Activated naive CD8-positive, alpha-beta T cell treated with anti-CD3 and anti-CD28 coated beads for 36 hours (primary cell): Measurements from ENCODE around the gene RUVBL1. TPM values are rescaled to one million over a fixed set of nuclear protein-coding genes. Genes with fewer than 3 reads are reported as not detected.

Experiments
- DNase-seq: peaks from one replicate; pipeline ENCODE4 v3.0.0; 2021
- H3K27ac Mint-ChIP-seq: one replicate; pipeline ENCODE4 v1.8.0; 2022; ENCODE audit warnings: mild to moderate bottlenecking, moderate library complexity, mixed read lengths
- H3K27me3 Mint-ChIP-seq: one replicate; pipeline ENCODE4 v1.8.0; 2022; ENCODE audit warnings: mild to moderate bottlenecking, mixed read lengths
- H3K36me3 Mint-ChIP-seq: one replicate; pipeline ENCODE4 v1.8.0; 2021; ENCODE audit warnings: mild to moderate bottlenecking, mixed read lengths
- H3K4me1 Mint-ChIP-seq: one replicate; pipeline ENCODE4 v1.8.0; 2021; ENCODE audit warnings: mixed read lengths
- H3K4me3 Mint-ChIP-seq: one replicate; pipeline ENCODE4 v1.8.0; 2022; ENCODE audit warnings: mild to moderate bottlenecking, moderate library complexity, mixed read lengths
- H3K9me3 Mint-ChIP-seq: one replicate; pipeline ENCODE4 v1.8.0; 2022; ENCODE audit warnings: mixed read lengths
- total RNA-seq, 2 experiments: library from RNA; stranded (reverse); gene quantifications; one replicate each; pipeline ENCODE4 v1.2.3, GENCODE V29; 2021

The RUVBL1 gene
- total RNA-seq, 2 experiments from 2014 or later: 120 to 122 TPM

GRCh38 chr3:128052595-128053351, 70.8 kb downstream of the RUVBL1 start:
- H3K4me1 Mint-ChIP-seq: peaks cover 36% of the 10 kb centered on the region
- peaks cover 36% of the 10 kb centered on the region for H3K36me3 Mint-ChIP-seq
- peak overlapping the region; percentile 98 for H3K4me3 Mint-ChIP-seq
- H3K27ac Mint-ChIP-seq: peak overlapping the region; percentile 98
- H3K27me3 Mint-ChIP-seq: no peaks in the 10 kb centered on the region
- no peak for DNase-seq
- H3K9me3 Mint-ChIP-seq: no peaks in the 10 kb centered on the region

- H3K36me3 Mint-ChIP-seq: peaks cover 34% of the 10 kb centered on the region
- peak; percentile 98 for DNase-seq
- H3K4me3 Mint-ChIP-seq: peak within 1 kb of the TSS; percentile 98
- peaks cover 36% of the 10 kb centered on the region for H3K4me1 Mint-ChIP-seq
- peak within 1 kb of the TSS; percentile 98 for H3K27ac Mint-ChIP-seq
- no peaks in the 10 kb centered on the region for H3K27me3 Mint-ChIP-seq
- H3K9me3 Mint-ChIP-seq: no peaks in the 10 kb centered on the region
Measured at GRCh38 chr3:128051837-128052594, 71.6 kb downstream of the RUVBL1 start, which contains the start of gene SEC61A1. SEC61A1 (plus strand) TSS chr3:128052437; CDS start chr3:128052553, 116 bp downstream.

GRCh38 chr3:128051459-128051836, 72.2 kb downstream of the RUVBL1 start:
- DNase-seq: no peak
- Mint-ChIP-seq H3K27ac (peak overlapping the region; percentile 92), H3K36me3 (peaks cover 33% of the 10 kb centered on the region), H3K4me1 (peaks cover 36% of the 10 kb centered on the region), H3K4me3 (peak overlapping the region; percentile 94), H3K27me3 (no peaks in the 10 kb centered on the region), H3K9me3 (no peaks in the 10 kb centered on the region)

GRCh38 chr3:128050597-128050996, 73.0 kb downstream of the RUVBL1 start:
- Mint-ChIP-seq H3K4me3 (no peak overlapping the region), H3K27me3 (peaks cover 7% of the 10 kb centered on the region), H3K27ac (no peak overlapping the region), H3K4me1 (peaks cover 34% of the 10 kb centered on the region), H3K9me3 (no peaks in the 10 kb centered on the region), H3K36me3 (peaks cover 31% of the 10 kb centered on the region)
- DNase-seq: no peak

GRCh38 chr3:128041344-128041743, 82.3 kb downstream of the RUVBL1 start:
- H3K36me3 Mint-ChIP-seq: no peaks in the 10 kb centered on the region

GRCh38 chr3:128040660-128041059, 83.0 kb downstream of the RUVBL1 start:
- no peaks in the 10 kb centered on the region for H3K9me3 Mint-ChIP-seq
- no peak for DNase-seq

More at GRCh38 chr3:128041344-128041743, 82.3 kb downstream of the RUVBL1 start:
- Mint-ChIP-seq H3K27ac (no peak overlapping the region), H3K4me3 (no peak overlapping the region), H3K4me1 (no peaks in the 10 kb centered on the region), H3K9me3 (no peaks in the 10 kb centered on the region), H3K27me3 (peaks cover 20% of the 10 kb centered on the region)
- DNase-seq: no peak

GRCh38 chr3:128040041-128040440, 83.6 kb downstream of the RUVBL1 start:
- Mint-ChIP-seq H3K4me3 (no peak overlapping the region), H3K27me3 (peaks cover 13% of the 10 kb centered on the region), H3K4me1 (no peaks in the 10 kb centered on the region), H3K9me3 (no peaks in the 10 kb centered on the region), H3K36me3 (no peaks in the 10 kb centered on the region), H3K27ac (peak overlapping the region; percentile 6)
- no peak for DNase-seq

More at GRCh38 chr3:128040660-128041059, 83.0 kb downstream of the RUVBL1 start:
- Mint-ChIP-seq H3K27me3 (peaks cover 15% of the 10 kb centered on the region), H3K36me3 (no peaks in the 10 kb centered on the region), H3K4me3 (no peak overlapping the region), H3K27ac (no peak overlapping the region), H3K4me1 (no peaks in the 10 kb centered on the region)

- Mint-ChIP-seq H3K9me3 (no peaks in the 10 kb centered on the region), H3K4me1 (no peaks in the 10 kb centered on the region), H3K4me3 (no peak overlapping the region), H3K27ac (no peak overlapping the region), H3K36me3 (no peaks in the 10 kb centered on the region), H3K27me3 (peaks cover 3% of the 10 kb centered on the region)
- DNase-seq: no peak
Measured at GRCh38 chr3:128036119-128036518, 87.5 kb downstream of the RUVBL1 start.

GRCh38 chr3:128033102-128033501, 90.5 kb downstream of the RUVBL1 start:
- H3K4me1 Mint-ChIP-seq: no peaks in the 10 kb centered on the region
- no peak overlapping the region for H3K27ac Mint-ChIP-seq
- no peaks in the 10 kb centered on the region for H3K36me3 Mint-ChIP-seq
- H3K9me3 Mint-ChIP-seq: no peaks in the 10 kb centered on the region
- no peak overlapping the region for H3K4me3 Mint-ChIP-seq
- no peak for DNase-seq
- H3K27me3 Mint-ChIP-seq: peaks cover 5% of the 10 kb centered on the region

Other genes starting within 250 kb of the RUVBL1 start
- gene KBTBD12, start 208.6 kb downstream of the RUVBL1 start, total RNA-seq: not detected
- 100 to 1,000 TPM; 149 to 155 TPM for gene SEC61A1, start 71.4 kb downstream of the RUVBL1 start, total RNA-seq
- gene EEFSEC, start 29.7 kb upstream of the RUVBL1 start, total RNA-seq: 10 to 100 TPM; 22.4 to 23.9 TPM